ENCODE results near the gene OXCT2. TPM values are rescaled to one million over a fixed set of nuclear protein-coding genes. Genes with fewer than 3 reads are reported as not detected.
"Not testable (repeated sequence)": the region's sequence is repeated elsewhere in the genome, so short reads cannot be mapped to it uniquely, and the experiment has no call there.

OXCT2 gene
- total RNA-seq, 1 donor from 2014 or later: not detected

DNA sequence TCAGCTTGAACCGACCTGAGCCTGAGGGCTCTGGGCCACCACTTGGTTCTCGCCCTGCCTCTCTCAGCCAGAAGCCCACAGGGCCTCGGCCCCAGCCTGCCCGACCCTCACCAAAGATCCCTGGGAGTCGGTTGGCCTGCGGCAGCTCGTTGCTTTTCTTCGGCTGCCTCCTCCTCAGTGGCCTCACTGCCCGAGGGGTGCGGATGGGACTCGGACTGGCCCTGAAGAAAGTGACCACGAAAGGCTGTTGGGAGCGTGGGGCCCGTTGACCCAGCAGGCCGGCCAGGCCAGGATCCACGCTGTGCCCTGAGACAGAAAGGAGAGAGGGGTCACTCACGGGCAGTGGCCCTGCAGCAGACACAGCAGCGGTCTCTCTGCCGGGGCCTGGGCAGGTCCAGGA is 6.6 kb downstream of the OXCT2 start:
- not testable (repeated sequence) for H3K4me1 Mint-ChIP-seq (ENCODE audit: low read depth); H3K9me3 Mint-ChIP-seq (ENCODE audit: low read depth); H3K4me3 Mint-ChIP-seq (ENCODE audit: unreplicated experiment); H3K27me3 Mint-ChIP-seq (ENCODE audit: low read depth); H3K27ac Mint-ChIP-seq (ENCODE audit: unreplicated experiment); DNase-seq (ENCODE audit: low spot score); H3K36me3 Mint-ChIP-seq (ENCODE audit: low read depth)

DNA sequence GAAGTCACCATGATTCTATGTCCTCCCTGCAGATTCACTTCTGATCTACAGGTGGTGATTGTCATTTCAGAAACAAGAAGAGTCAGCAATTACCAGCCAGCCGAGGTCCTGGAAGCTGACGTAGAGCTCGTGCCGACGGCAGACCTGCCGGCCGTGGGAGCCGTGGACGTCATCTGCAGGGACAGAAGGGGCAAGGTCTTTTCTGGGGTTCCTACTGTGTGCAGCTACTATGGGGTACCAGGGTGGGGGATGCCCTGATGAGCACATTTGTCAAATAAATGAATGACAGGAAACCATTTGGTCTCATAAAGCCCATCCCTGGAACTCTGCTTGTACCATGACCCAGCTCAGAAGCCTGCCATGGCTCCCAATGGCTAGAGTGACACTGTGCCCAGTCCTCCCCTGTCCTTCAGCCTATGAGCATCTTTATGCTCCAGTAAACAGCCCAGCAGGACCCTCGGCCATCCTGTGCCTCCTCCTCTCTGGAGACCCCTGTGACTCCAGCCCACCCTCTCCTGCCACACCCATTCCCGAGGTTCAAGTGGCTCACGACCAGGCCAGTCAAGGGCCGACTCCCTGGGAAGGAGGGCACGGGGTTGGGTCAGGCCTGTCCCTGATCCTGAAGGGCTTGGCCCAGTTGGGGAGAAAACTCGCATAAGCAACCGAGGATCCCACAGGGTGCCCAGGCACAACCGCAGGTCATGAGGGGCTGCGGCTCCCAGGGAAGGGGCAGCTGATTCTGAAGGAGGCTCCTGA is 7.4 kb downstream of the OXCT2 start:
- not testable (repeated sequence) for H3K36me3 Mint-ChIP-seq (ENCODE audit: low read depth); DNase-seq (ENCODE audit: low spot score); H3K4me3 Mint-ChIP-seq (ENCODE audit: unreplicated experiment); H3K9me3 Mint-ChIP-seq (ENCODE audit: low read depth); H3K4me1 Mint-ChIP-seq (ENCODE audit: low read depth); H3K27ac Mint-ChIP-seq (ENCODE audit: unreplicated experiment); H3K27me3 Mint-ChIP-seq (ENCODE audit: low read depth)

GRCh38 chr1:39762550-39763540 is 8.3 kb downstream of the OXCT2 start:
- Mint-ChIP-seq H3K9me3 (ENCODE audit: low read depth) (no peaks in the 10 kb centered on the region), H3K4me1 (ENCODE audit: low read depth) (no peaks in the 10 kb centered on the region), H3K27ac (ENCODE audit: unreplicated experiment) (no peak overlapping the region), H3K27me3 (ENCODE audit: low read depth) (no peaks in the 10 kb centered on the region), H3K4me3 (ENCODE audit: unreplicated experiment) (no peak overlapping the region), H3K36me3 (ENCODE audit: low read depth) (peaks cover 4% of the 10 kb centered on the region)
- DNase-seq (ENCODE audit: low spot score): no peak
- TF ChIP-seq CTCF (IDR thresholded peaks at IDR 0.05): no peak

DNA sequence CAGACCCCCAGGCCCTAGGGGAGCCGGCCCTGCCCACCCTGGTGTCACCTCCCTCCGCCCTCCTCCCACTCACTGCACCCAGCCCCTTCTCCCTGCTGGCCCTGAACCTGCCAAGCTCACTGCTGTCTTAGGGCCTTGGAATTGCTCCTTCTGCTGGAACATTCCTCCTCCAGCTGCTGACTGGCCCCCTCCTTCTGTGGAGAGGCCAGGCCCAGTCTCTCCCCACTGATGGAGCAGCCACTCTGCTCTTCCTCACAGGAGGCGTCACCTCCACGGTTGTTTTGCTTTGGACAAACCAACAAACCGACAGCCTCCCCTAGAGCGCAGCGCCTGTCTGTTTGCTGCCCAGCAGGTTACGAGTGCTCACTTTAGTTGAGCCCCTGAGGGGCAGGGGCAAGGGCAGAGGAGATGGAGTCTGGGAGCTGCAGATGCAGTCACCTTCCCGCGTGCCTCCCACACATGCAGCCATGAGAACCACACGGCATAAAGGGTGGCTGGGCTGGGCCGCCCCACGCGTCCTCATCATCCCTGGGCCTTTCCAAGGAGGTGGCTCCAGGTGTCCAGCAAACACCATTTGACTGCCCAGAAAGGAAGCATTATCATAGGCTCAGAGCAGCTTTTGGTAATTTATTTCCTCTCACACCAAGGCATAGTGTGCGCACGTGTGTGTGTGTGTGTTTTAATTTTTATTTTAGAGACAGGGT is 9.4 kb downstream of the OXCT2 start:
- no peaks in the 10 kb centered on the region for H3K9me3 Mint-ChIP-seq (ENCODE audit: low read depth)
- no peak for DNase-seq (ENCODE audit: low spot score)
- no peak for TF ChIP-seq CTCF (IDR thresholded peaks at IDR 0.05)

GRCh38 chr1:39761016-39761415 is 10.1 kb downstream of the OXCT2 start:
- no peak overlapping the region for H3K27ac Mint-ChIP-seq (ENCODE audit: unreplicated experiment)
- H3K9me3 Mint-ChIP-seq (ENCODE audit: low read depth): no peaks in the 10 kb centered on the region

More for the DNA sequence above, 9.4 kb downstream of the OXCT2 start:
- no peaks in the 10 kb centered on the region for H3K4me1 Mint-ChIP-seq (ENCODE audit: low read depth)
- H3K4me3 Mint-ChIP-seq (ENCODE audit: unreplicated experiment): no peak overlapping the region
- no peak overlapping the region for H3K27ac Mint-ChIP-seq (ENCODE audit: unreplicated experiment)
- no peaks in the 10 kb centered on the region for H3K27me3 Mint-ChIP-seq (ENCODE audit: low read depth)
- peaks cover 10% of the 10 kb centered on the region for H3K36me3 Mint-ChIP-seq (ENCODE audit: low read depth)

More at GRCh38 chr1:39761016-39761415, 10.1 kb downstream of the OXCT2 start:
- no peak overlapping the region for H3K4me3 Mint-ChIP-seq (ENCODE audit: unreplicated experiment)
- TF ChIP-seq CTCF (IDR thresholded peaks at IDR 0.05): no peak
- H3K27me3 Mint-ChIP-seq (ENCODE audit: low read depth): no peaks in the 10 kb centered on the region
- peaks cover 14% of the 10 kb centered on the region for H3K36me3 Mint-ChIP-seq (ENCODE audit: low read depth)
- DNase-seq (ENCODE audit: low spot score): no peak
- no peaks in the 10 kb centered on the region for H3K4me1 Mint-ChIP-seq (ENCODE audit: low read depth)

Data from chondrocyte (in vitro differentiated cells).